ELF-1 (cell line): Measurements from ENCODE around the gene CRIP2.

Experiments used
- DNase-seq: peaks from one replicate; pipeline ENCODE4 v3.0.0-alpha.2; 2016; ENCODE audit warnings: low read depth, low spot score

The CRIP2 gene

GRCh38 chr14:105461903-105462302 is 12.7 kb upstream of the CRIP2 start:
- DNase-seq = no peak

- no peak for DNase-seq
Observed at GRCh38 chr14:105464501-105464900, 10.1 kb upstream of the CRIP2 start.

GRCh38 chr14:105465209-105466031 is 9.2 kb upstream of the CRIP2 start:
- peak; percentile 69 for DNase-seq

DNA sequence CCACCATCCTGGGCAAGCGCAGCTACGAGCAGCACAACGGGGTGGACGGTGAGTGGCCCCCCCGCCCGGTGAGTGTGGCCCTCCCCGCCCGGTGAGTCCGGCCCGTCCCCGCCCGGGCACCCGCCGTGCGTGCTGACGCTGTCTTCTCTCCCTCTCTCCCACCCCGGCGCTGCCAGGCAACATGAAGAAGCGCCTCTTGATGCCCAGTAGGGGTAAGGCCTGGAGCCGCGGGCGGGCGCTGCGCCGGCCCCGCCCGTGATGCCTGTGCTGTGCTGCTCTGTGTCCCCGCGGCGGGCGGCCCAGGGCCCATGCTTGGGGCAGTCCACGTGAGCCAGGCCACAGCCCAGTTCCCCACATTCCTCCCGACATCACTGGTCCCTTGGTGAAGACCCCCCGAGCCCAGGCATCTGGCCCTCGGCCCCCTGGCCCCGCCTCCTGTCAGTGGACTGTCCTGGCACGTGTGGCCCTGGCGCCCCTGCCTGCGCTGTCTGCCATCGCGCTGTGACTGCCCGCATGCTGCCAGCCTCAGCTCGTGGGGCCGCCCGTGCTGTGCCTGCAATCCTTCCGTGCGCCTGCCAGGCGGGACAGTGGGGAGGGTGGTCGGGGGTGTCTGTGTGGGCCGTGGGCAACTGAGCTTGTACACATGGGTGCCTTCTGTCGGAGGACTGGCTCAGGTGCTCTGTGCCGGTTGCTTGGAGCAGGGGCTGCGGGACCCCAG is 7.9 kb upstream of the CRIP2 start:
- DNase-seq = no peak

GRCh38 chr14:105467249-105467941 is 7.2 kb upstream of the CRIP2 start:
- DNase-seq = no peak

DNA sequence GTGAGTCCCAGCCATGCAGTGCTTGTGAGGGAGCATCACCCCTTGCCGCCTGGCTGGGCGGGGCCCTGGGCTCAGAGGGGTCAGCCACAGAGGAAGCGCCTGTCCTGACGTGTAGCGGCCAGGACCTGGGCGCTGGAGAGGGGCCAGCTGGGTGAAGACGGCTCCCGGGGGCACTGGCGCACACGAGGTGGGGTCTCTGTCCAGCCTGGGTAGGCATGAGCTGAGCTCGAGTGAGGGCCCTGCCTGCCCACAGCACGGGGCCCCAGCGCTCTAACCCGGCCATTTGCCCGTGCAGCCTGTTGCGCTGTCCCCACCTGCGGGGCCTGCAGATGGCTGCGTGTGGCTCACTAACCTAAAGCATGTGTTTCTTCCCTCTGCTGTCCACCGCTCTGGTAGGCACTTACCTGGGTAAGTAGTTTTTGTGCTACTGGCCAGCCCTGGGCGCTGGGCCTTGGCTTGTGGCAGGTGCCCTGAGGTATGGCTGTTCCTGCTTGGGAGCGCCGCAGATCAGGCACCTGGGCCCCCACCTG is 6.6 kb upstream of the CRIP2 start:
- no peak for DNase-seq

DNA sequence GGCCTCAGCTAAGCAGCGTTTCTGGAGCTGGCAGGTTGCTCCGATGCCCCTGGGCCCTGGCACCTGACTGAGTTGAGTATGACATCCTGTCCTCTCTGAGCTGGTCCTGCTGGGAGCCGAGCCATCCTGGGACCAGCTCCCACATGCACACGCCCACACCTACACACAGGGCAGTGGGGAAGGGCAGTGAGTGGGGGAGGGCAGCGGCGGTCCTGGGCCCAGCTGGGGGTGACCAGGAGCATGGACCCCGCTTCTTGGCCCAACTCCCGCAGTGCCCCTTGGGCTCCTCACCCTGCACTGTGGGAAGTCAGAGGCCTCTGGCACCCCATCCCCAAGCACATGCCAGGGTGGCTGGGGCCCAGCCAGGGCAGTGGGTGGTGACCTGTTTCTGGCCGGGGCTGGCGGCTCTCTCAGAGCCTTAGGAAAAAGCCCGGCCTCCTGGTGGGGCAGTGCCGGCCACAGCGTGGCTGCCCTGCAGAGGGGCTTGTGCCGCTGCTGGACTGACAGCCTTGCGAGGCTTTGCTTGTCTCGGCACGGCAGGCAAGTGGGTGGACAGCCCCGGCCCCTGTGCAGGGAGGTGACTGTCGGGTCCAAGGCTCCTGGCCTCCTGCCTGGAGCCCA is 5.9 kb upstream of the CRIP2 start:
- no peak for DNase-seq

DNA sequence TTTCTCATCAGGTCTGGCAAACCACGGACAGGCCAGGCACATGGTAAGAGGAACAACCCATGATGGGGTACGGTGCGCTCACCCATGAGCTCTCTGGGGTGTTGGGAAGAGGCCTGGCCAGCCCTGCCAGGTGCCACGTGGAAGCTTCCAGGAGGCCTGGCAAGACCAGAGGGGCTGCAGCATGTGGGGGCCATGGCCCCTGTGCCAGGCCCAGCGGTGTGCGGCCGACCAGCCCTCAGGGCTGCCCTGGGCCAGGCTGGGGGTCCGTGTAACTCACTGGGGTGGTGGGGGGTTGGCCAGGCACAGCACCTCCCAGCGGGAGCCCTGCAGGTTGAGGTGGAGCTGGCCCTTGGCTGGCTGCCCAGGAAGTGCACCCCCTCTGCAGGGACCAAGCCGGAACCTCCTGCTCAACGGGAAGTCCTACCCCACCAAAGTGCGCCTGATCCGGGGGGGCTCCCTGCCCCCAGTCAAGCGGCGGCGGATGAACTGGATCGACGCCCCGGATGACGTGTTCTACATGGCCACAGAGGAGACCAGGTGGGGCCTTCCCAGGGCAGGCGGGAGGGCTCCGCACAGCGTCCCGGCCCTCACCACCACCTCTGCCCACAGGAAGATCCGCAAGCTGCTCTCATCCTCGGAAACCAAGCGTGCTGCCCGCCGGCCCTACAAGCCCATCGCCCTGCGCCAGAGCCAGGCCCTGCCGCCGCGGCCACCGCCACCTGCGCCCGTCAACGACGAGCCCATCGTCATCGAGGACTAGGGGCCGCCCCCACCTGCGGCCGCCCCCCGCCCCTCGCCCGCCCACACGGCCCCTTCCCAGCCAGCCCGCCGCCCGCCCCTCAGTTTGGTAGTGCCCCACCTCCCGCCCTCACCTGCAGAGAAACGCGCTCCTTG is 4.9 kb upstream of the CRIP2 start:
- no peak for DNase-seq

- DNase-seq = no peak
Observed at GRCh38 chr14:105470350-105471296, 4.0 kb upstream of the CRIP2 start.

DNA sequence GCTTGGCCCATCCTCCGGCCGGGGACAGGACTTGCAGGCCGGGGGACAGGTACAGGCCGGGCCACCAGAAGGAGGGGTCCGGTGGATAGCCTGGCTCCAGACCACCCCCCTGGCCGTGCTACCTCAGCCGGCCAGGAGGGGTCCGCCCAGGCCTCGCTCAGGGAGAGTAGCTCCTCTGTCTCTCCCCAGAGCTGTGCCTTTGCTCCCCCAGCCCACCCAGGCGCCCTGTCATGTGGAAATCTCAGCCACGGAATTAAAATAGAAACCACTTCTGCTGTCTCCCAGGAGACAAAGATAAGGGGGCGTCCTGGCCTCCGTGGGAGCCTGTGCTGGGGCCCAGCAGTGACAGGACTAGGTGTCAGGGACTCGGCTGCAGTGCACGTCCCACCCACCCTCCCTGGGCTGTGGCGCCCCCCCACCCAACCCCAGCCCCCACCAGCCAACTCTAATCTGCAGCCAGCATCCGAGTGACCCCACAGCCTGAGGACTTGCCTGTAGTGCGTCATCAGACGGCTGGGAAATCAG is 3.3 kb upstream of the CRIP2 start:
- peak; percentile 61 for DNase-seq

GRCh38 chr14:105471823-105472485 is 2.7 kb upstream of the CRIP2 start:
- no peak for DNase-seq

- no peak for DNase-seq
Observed at GRCh38 chr14:105472486-105472991, 2.1 kb upstream of the CRIP2 start.

DNA sequence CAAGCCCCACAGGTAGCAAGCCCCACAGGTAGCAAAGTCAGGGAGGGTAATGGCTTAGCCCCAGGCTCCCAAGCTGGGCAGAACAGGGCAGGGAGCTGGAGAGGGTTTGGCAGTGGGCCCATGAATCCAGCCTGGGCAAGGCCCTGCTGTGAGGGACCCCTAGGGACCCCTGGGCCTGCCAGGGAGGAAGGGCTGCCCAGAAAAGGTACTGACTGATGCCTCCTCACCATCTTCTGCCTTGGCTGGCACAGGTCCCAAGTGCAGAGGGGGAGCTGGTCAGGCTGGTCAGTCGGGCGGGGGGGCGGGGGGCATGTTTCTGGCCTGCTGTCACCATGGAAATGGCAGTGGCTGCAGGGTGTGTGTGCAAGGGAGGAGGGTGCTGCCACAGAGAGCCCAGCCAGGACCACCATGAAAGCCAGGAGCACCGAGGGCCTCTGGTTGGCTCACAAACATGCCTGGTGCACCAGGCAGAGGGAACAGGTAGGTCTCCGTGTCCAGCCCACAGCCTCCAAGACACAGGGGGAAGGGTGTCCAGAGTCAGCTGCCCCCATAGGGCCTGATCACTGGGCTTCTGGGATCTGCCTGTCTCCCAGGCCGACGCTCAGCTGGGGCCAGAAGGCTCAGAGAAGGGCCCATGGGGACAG is 1.5 kb upstream of the CRIP2 start:
- DNase-seq = no peak

DNA sequence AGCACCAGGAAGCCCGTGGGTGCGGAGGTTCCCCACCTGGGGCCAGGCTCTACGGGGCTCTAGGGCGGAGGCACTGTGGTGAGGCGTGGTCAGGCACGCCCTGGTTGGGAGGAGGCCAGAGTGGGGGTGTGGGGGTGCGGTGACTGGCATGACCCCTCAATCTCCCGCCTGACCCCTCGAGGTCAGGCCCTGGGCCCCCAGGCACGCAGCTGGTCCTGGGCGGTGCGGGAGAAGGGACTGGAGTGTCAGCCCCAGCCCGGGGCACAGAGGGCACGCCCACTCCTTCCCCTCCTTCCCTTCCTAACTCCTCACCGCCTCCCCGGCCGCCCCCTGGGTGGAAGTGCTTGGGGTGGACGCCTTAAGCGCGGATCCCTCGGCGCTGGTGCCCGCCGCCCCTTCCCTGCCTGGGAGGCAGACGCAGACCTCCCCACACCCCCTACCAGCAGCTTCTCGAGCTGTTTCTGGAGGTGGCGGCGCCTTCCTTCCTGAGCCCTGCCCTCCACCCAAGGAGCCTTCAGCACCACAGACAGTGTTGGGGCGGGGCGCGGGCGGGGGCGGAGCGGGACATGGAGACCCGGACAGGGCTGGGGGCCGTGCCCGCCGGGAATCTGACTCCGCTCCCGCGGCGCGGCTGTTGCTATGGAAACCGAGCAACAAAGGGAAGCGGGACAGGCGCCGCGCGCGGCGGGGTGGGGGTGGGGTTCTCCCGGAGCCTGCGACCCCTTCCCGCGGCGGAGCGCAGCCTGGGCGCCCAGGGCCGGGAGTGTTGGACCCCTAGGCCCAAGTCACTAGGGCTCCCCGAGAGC is 741 bp upstream of the CRIP2 start:
- peak; percentile 94 for DNase-seq

DNA sequence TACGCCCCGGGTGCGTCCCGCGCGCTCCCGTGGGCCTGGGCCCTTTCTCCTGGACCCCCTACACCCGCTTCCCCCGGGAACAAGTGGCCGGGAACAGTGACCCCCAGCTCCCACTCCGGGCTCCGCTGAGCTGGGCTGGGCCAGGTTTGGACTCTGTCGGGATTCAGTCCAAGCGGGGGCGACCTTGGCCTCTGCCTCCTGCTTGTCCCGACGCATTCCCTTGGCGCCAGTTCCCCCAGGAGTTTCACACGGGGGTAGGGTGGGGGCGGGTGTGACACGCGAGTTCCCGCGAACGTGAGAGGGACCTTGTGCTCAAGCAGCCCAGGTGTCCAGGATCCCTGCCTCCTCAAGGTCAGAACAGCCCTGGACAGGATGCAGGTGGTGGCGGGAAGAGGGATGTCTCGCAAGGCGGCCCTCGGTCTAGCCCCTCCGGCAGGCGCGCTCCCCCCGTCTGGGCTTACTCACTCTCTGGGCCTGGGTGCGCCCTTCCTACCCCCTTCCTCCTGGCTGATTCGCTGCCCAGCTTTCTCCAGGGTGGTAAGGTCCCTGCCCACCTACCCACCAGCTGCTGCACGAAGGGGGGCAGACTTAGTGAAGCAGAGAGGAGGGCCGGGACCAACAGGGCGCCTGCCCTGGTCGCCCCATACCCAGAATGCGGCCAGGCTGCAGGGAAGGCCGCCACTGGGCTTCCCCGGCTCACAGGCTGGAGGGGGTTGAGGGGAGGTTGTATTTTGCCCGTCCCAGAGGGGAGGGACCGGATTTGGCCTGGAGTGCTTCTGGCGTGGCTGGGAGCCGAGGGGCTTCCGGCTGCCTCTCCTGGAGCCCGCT is 862 bp downstream of the CRIP2 start:
- DNase-seq = peak; percentile 57

GRCh38 chr14:105476097-105476830 is 1.6 kb downstream of the CRIP2 start:
- DNase-seq = peak; percentile 71
